Duodenal mucosa (tissue), 2 donors: ENCODE data around the gene ELMOD2.

Source experiments
- H3K27ac ChIP-seq: one replicate; pipeline ENCODE4 v1.7.0; 2013; ENCODE audit warnings: low read depth, low read length
- H3K27me3 ChIP-seq, 2 donors: one replicate each; pipeline ENCODE4 v1.7.0; 2013; ENCODE audit warnings: low read length in 2 of 2, control low read depth in 1 of 2; ENCODE audit not compliant: insufficient read depth in 2 of 2, control insufficient read depth in 1 of 2
- H3K36me3 ChIP-seq, 2 donors: one replicate each; pipeline ENCODE4 v1.7.0; 2013; ENCODE audit warnings: low read length in 2 of 2, control low read depth in 1 of 2; ENCODE audit not compliant: insufficient read depth in 2 of 2, control insufficient read depth in 1 of 2
- H3K4me1 ChIP-seq, 2 donors: one replicate each; pipeline ENCODE4 v1.7.0; 2013; ENCODE audit warnings: low read length in 2 of 2, control low read depth in 1 of 2; ENCODE audit not compliant: insufficient read depth in 2 of 2, control insufficient read depth in 1 of 2
- H3K4me3 ChIP-seq, 2 donors: one replicate each; pipeline ENCODE4 v1.7.0; 2013; ENCODE audit warnings: low read length in 2 of 2, low read depth in 1 of 2
- H3K9ac ChIP-seq, 2 donors: one replicate each; pipeline ENCODE4 v1.7.0; 2013; ENCODE audit warnings: low read length in 2 of 2, low read depth in 1 of 2
- H3K9me3 ChIP-seq, 2 donors: one replicate each; pipeline ENCODE4 v1.7.0; 2013; ENCODE audit warnings: low read length in 2 of 2, control low read depth in 1 of 2; ENCODE audit not compliant: control insufficient read depth in 1 of 2

The ELMOD2 gene

GRCh38 chr4:140523370-140523856, 555 bp upstream of the ELMOD2 start:
- Histone ChIP-seq H3K36me3 (peaks cover 7 to 8% of the 10 kb centered on the region in 2 donors), H3K4me1 (peaks cover 8 to 21% of the 10 kb centered on the region in 2 donors), H3K27me3 (no peaks in the 10 kb centered on the region), H3K4me3 (peak overlapping the region; percentile 89 to 100), H3K9ac (peak overlapping the region in 1 of 2 donors; percentile 21), H3K9me3 (peaks cover 0 to 6% of the 10 kb centered on the region in 2 donors), H3K27ac (no peak overlapping the region)

GRCh38 chr4:140529434-140529833, 5.5 kb downstream of the ELMOD2 start:
- H3K4me3 ChIP-seq: no peak overlapping the region
- no peak overlapping the region for H3K9ac ChIP-seq
- no peak overlapping the region for H3K27ac ChIP-seq
- peaks cover 0 to 6% of the 10 kb centered on the region in 2 donors for H3K9me3 ChIP-seq
- H3K27me3 ChIP-seq: no peaks in the 10 kb centered on the region
- H3K4me1 ChIP-seq: peaks cover 7 to 17% of the 10 kb centered on the region in 2 donors
- peaks cover 7 to 8% of the 10 kb centered on the region in 2 donors for H3K36me3 ChIP-seq

DNA sequence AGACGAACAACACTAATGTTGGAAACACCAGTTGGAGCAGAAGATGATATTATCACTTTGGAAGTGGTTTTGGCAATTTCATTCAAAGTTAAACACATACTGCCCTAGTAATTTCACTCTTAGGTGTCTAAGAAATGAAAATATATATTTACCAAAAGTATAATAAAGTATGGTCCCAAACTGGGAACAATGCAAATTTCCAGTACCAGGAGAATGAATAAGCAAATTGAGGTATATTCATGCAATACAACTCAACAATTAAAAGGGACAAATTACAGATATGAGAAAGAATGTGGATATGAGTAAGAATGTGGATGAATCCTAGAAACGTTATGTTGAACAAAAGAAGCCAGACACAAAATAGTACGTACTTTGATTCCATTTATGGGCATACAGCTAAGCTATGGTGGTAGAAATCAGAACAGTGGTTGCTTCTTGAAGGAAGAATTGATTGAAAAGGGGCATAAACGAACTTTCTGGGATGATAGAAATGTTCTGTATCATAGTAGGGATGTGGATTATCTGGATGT, 10.0 kb downstream of the ELMOD2 start:
- peaks cover 7 to 13% of the 10 kb centered on the region in 2 donors for H3K36me3 ChIP-seq

DNA sequence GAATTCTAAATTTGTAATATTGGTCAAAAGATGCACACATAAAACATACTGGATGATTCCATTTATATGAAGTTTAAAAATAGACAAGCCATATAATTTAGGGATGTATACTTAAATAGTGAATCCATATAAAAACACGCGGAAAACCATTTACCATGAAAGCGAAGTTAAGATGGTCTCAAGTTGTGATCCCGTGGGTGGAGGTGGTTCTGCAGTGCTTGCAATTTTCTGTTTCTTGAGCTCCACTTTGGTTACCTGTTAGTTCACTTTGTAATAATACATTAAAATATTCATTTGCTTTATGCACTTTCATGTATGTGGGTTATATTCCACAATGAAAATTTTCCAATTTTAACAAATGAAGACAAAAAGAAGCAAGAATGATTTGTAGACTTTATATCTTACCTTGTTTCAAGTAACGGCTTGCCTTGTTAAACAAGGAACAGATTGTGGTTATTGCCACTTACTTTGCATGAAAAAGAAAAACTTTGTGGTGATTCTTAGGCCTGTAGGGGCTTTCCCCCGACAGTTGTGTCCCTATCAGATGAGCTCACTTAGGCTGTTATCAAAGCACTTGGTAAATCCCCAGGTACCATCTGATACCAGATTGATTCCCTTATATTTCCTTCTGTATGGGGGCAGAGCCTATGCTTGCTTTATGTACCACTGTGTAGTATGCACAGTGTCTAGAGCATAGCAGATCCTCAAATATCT, 32.6 kb downstream of the ELMOD2 start:
- Histone ChIP-seq H3K9ac (no peak overlapping the region), H3K4me1 (no peaks in the 10 kb centered on the region), H3K36me3 (no peaks in the 10 kb centered on the region), H3K4me3 (no peak overlapping the region), H3K27me3 (no peaks in the 10 kb centered on the region), H3K9me3 (no peaks in the 10 kb centered on the region), H3K27ac (no peak overlapping the region)

More for the DNA sequence above, 10.0 kb downstream of the ELMOD2 start:
- Histone ChIP-seq H3K9ac (no peak overlapping the region), H3K4me3 (no peak overlapping the region), H3K27ac (no peak overlapping the region), H3K9me3 (no peaks in the 10 kb centered on the region), H3K4me1 (no peaks in the 10 kb centered on the region), H3K27me3 (no peaks in the 10 kb centered on the region)

DNA sequence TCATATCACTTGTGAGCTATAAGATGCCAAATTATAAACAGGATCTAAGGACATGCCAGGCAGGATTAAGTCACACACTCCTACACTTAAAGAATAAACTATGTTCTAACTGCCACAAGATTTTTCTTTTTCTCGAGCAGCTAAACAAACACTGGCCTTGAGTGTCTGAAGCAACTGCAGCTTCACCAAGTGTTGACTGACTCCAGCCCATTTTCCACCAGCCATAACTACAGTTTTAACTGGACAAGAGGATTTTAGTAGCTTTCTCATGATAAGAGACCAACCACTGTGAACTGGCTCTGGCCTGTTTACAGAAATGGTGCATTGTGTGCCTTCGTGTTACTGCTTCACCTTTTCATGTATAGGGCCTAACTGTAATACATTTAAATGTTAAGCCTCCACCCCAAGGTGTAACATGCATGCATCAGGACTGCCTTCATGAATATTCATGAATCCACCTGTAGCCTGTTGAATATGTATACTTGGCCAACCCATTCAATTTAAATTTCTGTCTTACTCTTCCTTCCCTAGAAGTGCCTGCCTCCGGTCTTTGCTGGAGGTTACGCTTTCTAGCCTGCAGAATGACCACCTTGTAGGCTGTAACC, 34.0 kb downstream of the ELMOD2 start:
- H3K4me1 ChIP-seq: no peaks in the 10 kb centered on the region
- H3K9ac ChIP-seq: no peak overlapping the region
- peaks cover 0 to 6% of the 10 kb centered on the region in 2 donors for H3K27me3 ChIP-seq
- H3K9me3 ChIP-seq: no peaks in the 10 kb centered on the region
- no peaks in the 10 kb centered on the region for H3K36me3 ChIP-seq
- no peak overlapping the region for H3K4me3 ChIP-seq
- no peak overlapping the region for H3K27ac ChIP-seq

DNA sequence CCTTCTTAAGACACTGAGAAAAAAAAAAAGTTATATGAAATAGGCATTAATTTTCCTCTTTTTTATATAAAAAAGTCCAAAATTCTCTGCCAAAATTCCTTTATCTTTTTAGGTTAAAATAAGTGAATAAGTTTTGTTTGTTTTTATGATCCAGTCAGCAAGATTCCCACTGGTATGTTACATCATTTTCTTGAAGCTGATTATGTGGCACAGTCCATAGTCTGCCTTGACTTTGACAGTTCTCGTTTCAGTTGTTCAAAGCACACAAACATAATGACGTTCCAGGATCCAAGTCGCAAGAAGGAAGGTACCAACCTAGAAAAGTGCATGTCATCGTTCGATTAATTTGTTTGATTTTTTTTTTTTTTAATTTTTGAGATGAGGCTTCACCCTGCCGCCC, 35.7 kb downstream of the ELMOD2 start:
- no peak overlapping the region for H3K9ac ChIP-seq
- no peaks in the 10 kb centered on the region for H3K9me3 ChIP-seq
- H3K27me3 ChIP-seq: peaks cover 3 to 6% of the 10 kb centered on the region in 2 donors
- H3K36me3 ChIP-seq: no peaks in the 10 kb centered on the region
- no peaks in the 10 kb centered on the region for H3K4me1 ChIP-seq
- H3K4me3 ChIP-seq: no peak overlapping the region
- H3K27ac ChIP-seq: no peak overlapping the region

DNA sequence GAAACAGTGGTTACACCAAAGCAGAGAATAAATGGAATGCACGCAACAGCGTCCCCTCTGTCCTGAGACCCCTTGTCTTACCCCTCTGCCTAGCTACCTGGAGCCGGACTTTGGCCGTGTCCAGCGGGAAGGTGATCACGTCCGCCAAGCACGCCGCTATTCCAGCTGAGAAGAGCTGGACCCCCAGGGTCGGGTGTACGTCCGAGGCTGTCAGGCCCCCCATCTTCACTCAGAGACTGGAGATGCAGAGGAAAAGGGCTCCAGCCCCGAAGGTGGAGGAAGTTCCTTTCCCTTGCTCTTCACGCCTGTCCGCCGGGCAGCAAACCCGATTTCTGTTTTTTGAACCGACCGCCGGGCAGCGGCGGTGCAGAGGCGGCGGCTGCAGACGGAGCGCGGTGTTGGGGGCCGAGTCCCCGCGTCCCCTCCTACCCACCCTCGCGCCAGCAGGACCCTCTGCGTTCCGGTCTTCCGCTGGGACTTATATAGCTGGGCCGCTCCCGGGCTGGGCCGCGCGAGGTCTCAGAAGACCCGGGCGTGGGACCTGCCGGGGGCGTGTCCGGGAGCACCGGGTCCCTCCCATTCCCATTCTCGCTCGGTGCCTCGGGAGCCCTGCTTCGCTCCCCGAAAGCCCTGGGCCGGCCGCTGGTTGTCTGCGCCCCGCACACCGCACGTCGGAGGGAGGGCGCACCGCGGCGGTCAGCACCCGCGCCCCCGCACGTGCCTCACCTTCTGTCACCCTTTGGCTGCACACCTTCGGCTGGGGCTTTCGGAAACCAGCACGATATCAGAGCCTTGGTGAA, 44.7 kb downstream of the ELMOD2 start, which contains the start of gene UCP1:
Gene UCP1 (minus strand): TSS at position 455 of the 800 bp plus-strand sequence. CDS start 232 bp downstream, at position 223.
- Histone ChIP-seq H3K27me3 (peaks cover 57 to 72% of the 10 kb centered on the region in 2 donors), H3K9ac (no peak within 1 kb of the TSS), H3K4me1 (peaks cover 10% of the 10 kb centered on the region in 2 donors), H3K9me3 (peaks cover 2 to 3% of the 10 kb centered on the region in 2 donors), H3K36me3 (no peaks in the 10 kb centered on the region), H3K27ac (no peak within 1 kb of the TSS), H3K4me3 (peak within 1 kb of the TSS; percentile 62 to 70)

GRCh38 chr4:140569307-140569638, 45.3 kb downstream of the ELMOD2 start:
- Histone ChIP-seq H3K27ac (no peak overlapping the region), H3K27me3 (peaks cover 55 to 72% of the 10 kb centered on the region in 2 donors), H3K4me1 (peaks cover 10% of the 10 kb centered on the region in 2 donors), H3K9ac (no peak overlapping the region), H3K9me3 (peaks cover 2 to 3% of the 10 kb centered on the region in 2 donors), H3K36me3 (no peaks in the 10 kb centered on the region), H3K4me3 (peak overlapping the region; percentile 62 to 70)

DNA sequence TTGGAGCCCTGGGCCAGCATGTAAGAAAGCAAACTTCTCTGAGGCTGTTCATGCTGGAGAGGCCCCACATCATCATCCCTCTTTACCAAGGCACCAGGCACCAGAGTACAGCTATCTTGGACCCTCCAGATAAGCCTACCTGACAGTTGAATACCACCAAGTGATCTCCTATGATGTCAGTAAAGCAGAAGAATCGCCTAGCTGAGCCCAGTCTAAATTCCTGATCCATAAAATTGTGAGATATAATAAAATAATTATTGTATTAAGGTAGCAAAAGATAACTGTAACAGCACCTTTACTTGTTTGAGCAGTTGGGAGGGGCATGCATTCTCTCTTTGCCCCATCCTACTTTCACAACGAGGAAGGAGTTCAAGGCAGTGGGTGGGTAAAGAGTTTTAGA, 47.7 kb downstream of the ELMOD2 start:
- H3K27me3 ChIP-seq: peaks cover 47 to 57% of the 10 kb centered on the region in 2 donors
- no peaks in the 10 kb centered on the region for H3K36me3 ChIP-seq
- no peak overlapping the region for H3K4me3 ChIP-seq
- no peak overlapping the region for H3K27ac ChIP-seq
- no peak overlapping the region for H3K9ac ChIP-seq
- H3K4me1 ChIP-seq: peaks cover 10% of the 10 kb centered on the region in 2 donors
- peaks cover 2 to 3% of the 10 kb centered on the region in 2 donors for H3K9me3 ChIP-seq
